HG03039 (cell line): ENCODE results near the gene IGLON5.

Experiments
- ATAC-seq: cut with Tn5 transposase; IDR thresholded peaks from one replicate; pipeline ENCODE4 v1.9.1; 2021; ENCODE audit warnings: mild to moderate bottlenecking, moderate library complexity; ENCODE audit not compliant: unreplicated experiment

IGLON5 gene

GRCh38 chr19:51317376-51317775, 5.9 kb downstream of the IGLON5 start:
- ATAC-seq = no peak

- ATAC-seq = no peak
These were observed 6.5 kb downstream of the IGLON5 start for GRCh38 chr19:51317968-51318367.

- no peak for ATAC-seq
These were observed 7.5 kb downstream of the IGLON5 start for GRCh38 chr19:51318687-51319648.

- ATAC-seq = no peak
These were observed 8.3 kb downstream of the IGLON5 start for GRCh38 chr19:51319649-51320279.

GRCh38 chr19:51320280-51320657, 8.8 kb downstream of the IGLON5 start:
- ATAC-seq = no peak

- ATAC-seq = no peak
These were observed 10.4 kb downstream of the IGLON5 start for GRCh38 chr19:51321799-51322198.

- ATAC-seq = no peak
These were observed 12.2 kb downstream of the IGLON5 start for GRCh38 chr19:51323481-51324166.

GRCh38 chr19:51324167-51324481, 12.7 kb downstream of the IGLON5 start:
- ATAC-seq = no peak

GRCh38 chr19:51325161-51325976, 13.9 kb downstream of the IGLON5 start:
- no peak for ATAC-seq

- no peak for ATAC-seq
These were observed 15.0 kb downstream of the IGLON5 start for GRCh38 chr19:51326216-51327065.

- ATAC-seq = no peak
These were observed 15.9 kb downstream of the IGLON5 start for GRCh38 chr19:51327066-51328001.

GRCh38 chr19:51329411-51329810, 18.0 kb downstream of the IGLON5 start:
- ATAC-seq = no peak

- no peak for ATAC-seq
These were observed 18.9 kb downstream of the IGLON5 start for GRCh38 chr19:51330366-51330765.

GRCh38 chr19:51331193-51331592, 19.7 kb downstream of the IGLON5 start:
- no peak for ATAC-seq

GRCh38 chr19:51331716-51332115, 20.3 kb downstream of the IGLON5 start:
- no peak for ATAC-seq

- ATAC-seq = no peak
These were observed 22.5 kb downstream of the IGLON5 start for GRCh38 chr19:51333836-51334460.

- ATAC-seq = no peak
These were observed 25.9 kb downstream of the IGLON5 start for GRCh38 chr19:51337141-51337860.
